ENCODE results near the gene COL4A2.

The COL4A2 gene

GRCh38 chr13:110323172-110323891 is 16.2 kb downstream of the COL4A2 start:
- no peak for FAIRE-seq

GRCh38 chr13:110324026-110324749 is 17.1 kb downstream of the COL4A2 start:
- no peak for FAIRE-seq

GRCh38 chr13:110326263-110326904 is 19.3 kb downstream of the COL4A2 start:
- no peak for FAIRE-seq

GRCh38 chr13:110327051-110327721 is 20.1 kb downstream of the COL4A2 start:
- FAIRE-seq = no peak

GRCh38 chr13:110328573-110328972 is 21.5 kb downstream of the COL4A2 start:
- FAIRE-seq = no peak

- no peak for FAIRE-seq
Measured at GRCh38 chr13:110329258-110329657, 22.2 kb downstream of the COL4A2 start.

GRCh38 chr13:110329798-110330461 is 22.8 kb downstream of the COL4A2 start:
- no peak for FAIRE-seq

- FAIRE-seq = no peak
Measured at GRCh38 chr13:110330491-110331011, 23.5 kb downstream of the COL4A2 start.

GRCh38 chr13:110331362-110331761 is 24.3 kb downstream of the COL4A2 start:
- no peak for FAIRE-seq

GRCh38 chr13:110332750-110333149 is 25.7 kb downstream of the COL4A2 start:
- FAIRE-seq = no peak

- no peak for FAIRE-seq
Measured at GRCh38 chr13:110333837-110334236, 26.8 kb downstream of the COL4A2 start.

- no peak for FAIRE-seq
Measured at GRCh38 chr13:110334256-110334655, 27.2 kb downstream of the COL4A2 start.

GRCh38 chr13:110334841-110335490 is 27.9 kb downstream of the COL4A2 start:
- FAIRE-seq = no peak

GRCh38 chr13:110336108-110336507 is 29.0 kb downstream of the COL4A2 start:
- no peak for FAIRE-seq

- no peak for FAIRE-seq
Measured at GRCh38 chr13:110336681-110337080, 29.6 kb downstream of the COL4A2 start.

GRCh38 chr13:110337247-110337646 is 30.2 kb downstream of the COL4A2 start:
- FAIRE-seq = no peak

- FAIRE-seq = no peak
Measured at GRCh38 chr13:110338441-110339101, 31.5 kb downstream of the COL4A2 start.

- FAIRE-seq = no peak
Measured at GRCh38 chr13:110339263-110339662, 32.2 kb downstream of the COL4A2 start.

- no peak for FAIRE-seq
Measured at GRCh38 chr13:110339975-110340550, 33.0 kb downstream of the COL4A2 start.

- no peak for FAIRE-seq
Measured at GRCh38 chr13:110340812-110341444, 33.8 kb downstream of the COL4A2 start.

Measured in islet of Langerhans (tissue), 1 donor.